ENCODE data around the gene GSTM2.
A peak's percentile ranks its signal among the peaks of the same experiment; 100 is the strongest.
"Not testable (repeated sequence)": the region's sequence is repeated elsewhere in the genome, so short reads cannot be mapped to it uniquely, and the experiment has no call there.

GSTM2 gene

GRCh38 chr1:109650609-109651008 is 17.2 kb upstream of the GSTM2 start:
- no peak for DNase-seq

GRCh38 chr1:109652402-109652801 is 15.5 kb upstream of the GSTM2 start:
- DNase-seq = no peak

- DNase-seq = no peak
These were observed 14.6 kb upstream of the GSTM2 start for GRCh38 chr1:109653306-109653705.

GRCh38 chr1:109654519-109654918 is 13.3 kb upstream of the GSTM2 start:
- no peak for DNase-seq

- peak; percentile 71 for DNase-seq
These were observed 12.0 kb upstream of the GSTM2 start, which contains the start of gene GSTM4 for GRCh38 chr1:109655615-109656519. GSTM4 (plus strand) TSS chr1:109656099; CDS start chr1:109656390, 291 bp downstream.

- DNase-seq = no peak
These were observed 10.5 kb upstream of the GSTM2 start for GRCh38 chr1:109657395-109657794.

GRCh38 chr1:109657970-109658369 is 9.9 kb upstream of the GSTM2 start:
- no peak for DNase-seq

- no peak for DNase-seq
These were observed 9.3 kb upstream of the GSTM2 start for GRCh38 chr1:109658533-109659042.

- no peak for DNase-seq
These were observed 8.7 kb upstream of the GSTM2 start for GRCh38 chr1:109659145-109659544.

- DNase-seq = no peak
These were observed 7.7 kb upstream of the GSTM2 start for GRCh38 chr1:109659997-109660690.

- not testable (repeated sequence) for DNase-seq
These were observed 7.2 kb upstream of the GSTM2 start for GRCh38 chr1:109660691-109661026.

- DNase-seq = no peak
These were observed 6.5 kb upstream of the GSTM2 start for GRCh38 chr1:109661391-109661790.

GRCh38 chr1:109664671-109665070 is 3.2 kb upstream of the GSTM2 start:
- DNase-seq = no peak

GRCh38 chr1:109668123-109668775 is 392 bp downstream of the GSTM2 start:
- no peak for DNase-seq

GRCh38 chr1:109669246-109669948 is 1.5 kb downstream of the GSTM2 start:
- no peak for DNase-seq

GRCh38 chr1:109669949-109670302 is 2.1 kb downstream of the GSTM2 start:
- not testable (repeated sequence) for DNase-seq

- DNase-seq = no peak
These were observed 3.2 kb downstream of the GSTM2 start for GRCh38 chr1:109671067-109671466.

- DNase-seq = not testable (repeated sequence)
These were observed 6.0 kb downstream of the GSTM2 start for GRCh38 chr1:109673861-109674260.

- not testable (repeated sequence) for DNase-seq
These were observed 9.0 kb downstream of the GSTM2 start for GRCh38 chr1:109676683-109677381.

- DNase-seq = no peak
These were observed 9.6 kb downstream of the GSTM2 start for GRCh38 chr1:109677459-109677858.

GRCh38 chr1:109678637-109679036 is 10.8 kb downstream of the GSTM2 start:
- DNase-seq = not testable (repeated sequence)

- not testable (repeated sequence) for DNase-seq
These were observed 16.9 kb downstream of the GSTM2 start for GRCh38 chr1:109684777-109685176.
